Measurements from ENCODE around the gene WDR38.

- TF ChIP-seq CTCF (IDR thresholded peaks at IDR 0.05): no peak
- TF ChIP-seq POLR2A (IDR thresholded peaks at IDR 0.05): no peak
Measured at GRCh38 chr9:124812441-124812876, 40.8 kb upstream of the WDR38 start.

All from sigmoid colon (tissue), 3 donors.